ENCODE results near the gene STN1.
"Not testable (repeated sequence)": the region's sequence is repeated elsewhere in the genome, so short reads cannot be mapped to it uniquely, and the experiment has no call there.

The STN1 gene

GRCh38 chr10:103850572-103850895 lies 67.5 kb downstream of the STN1 start:
- POLR2A ChIA-PET, result no interaction called here

GRCh38 chr10:103849880-103850571 lies 68.0 kb downstream of the STN1 start:
- no peak for DNase-seq (ENCODE audit: extremely low spot score)

More at GRCh38 chr10:103850572-103850895, 67.5 kb downstream of the STN1 start:
- no peak for DNase-seq (ENCODE audit: extremely low spot score)
- CTCF ChIA-PET, result no interaction called here
- no peak for TF ChIP-seq CTCF (IDR thresholded peaks at IDR 0.05; ENCODE audit: control extremely low read depth, extremely low read depth, low read depth, missing control alignments)

GRCh38 chr10:103849212-103849877 lies 68.6 kb downstream of the STN1 start:
- POLR2A ChIA-PET, result no interaction called here
- no peak for TF ChIP-seq CTCF (IDR thresholded peaks at IDR 0.05; ENCODE audit: control extremely low read depth, extremely low read depth, low read depth, missing control alignments)
- no peak for DNase-seq (ENCODE audit: extremely low spot score)
- CTCF ChIA-PET, result interaction anchor here (1.0 to 2.6 kb wide), 5 partner anchors 68 to 136 kb away, joined by 3 to 12 read pairs (median 4); no protein-coding TSS in a partner anchor

More at GRCh38 chr10:103849880-103850571, 68.0 kb downstream of the STN1 start:
- TF ChIP-seq CTCF (IDR thresholded peaks at IDR 0.05; ENCODE audit: control extremely low read depth, extremely low read depth, low read depth, missing control alignments), result no peak
- POLR2A ChIA-PET, result no interaction called here
- CTCF ChIA-PET, result no interaction called here

- no peak for DNase-seq (ENCODE audit: extremely low spot score)
- POLR2A ChIA-PET, result interaction anchor here (0.6 kb wide), 1 partner anchor 18 kb away, joined by 5 read pairs; no protein-coding TSS in a partner anchor
- CTCF ChIA-PET, result interaction anchor here (0.7 to 2.6 kb wide), 9 partner anchors 10 to 153 kb away, joined by 3 to 12 read pairs (median 4); no protein-coding TSS in a partner anchor
- TF ChIP-seq CTCF (IDR thresholded peaks at IDR 0.05; ENCODE audit: control extremely low read depth, extremely low read depth, low read depth, missing control alignments), result no peak
Measured at GRCh38 chr10:103847909-103848468, 70.0 kb downstream of the STN1 start.

- ChIA-PET CTCF (interaction anchor here (0.6 to 2.6 kb wide), 7 partner anchors 10 to 432 kb away, joined by 3 to 12 read pairs (median 6); no protein-coding TSS in a partner anchor), POLR2A (no interaction called here)
- TF ChIP-seq CTCF (IDR thresholded peaks at IDR 0.05; ENCODE audit: control extremely low read depth, extremely low read depth, low read depth, missing control alignments), result no peak
- DNase-seq (ENCODE audit: extremely low spot score), result no peak
Measured at GRCh38 chr10:103847346-103847745, 70.6 kb downstream of the STN1 start.

- ChIA-PET POLR2A (no interaction called here), CTCF (interaction anchor here (2.3 kb wide), 1 partner anchor 42 kb away, joined by 7 read pairs; no protein-coding TSS in a partner anchor)
- TF ChIP-seq CTCF (IDR thresholded peaks at IDR 0.05; ENCODE audit: control extremely low read depth, extremely low read depth, low read depth, missing control alignments), result no peak
- DNase-seq (ENCODE audit: extremely low spot score), result peak; percentile 44
Measured at GRCh38 chr10:103845972-103846371, 72.0 kb downstream of the STN1 start.

- POLR2A ChIA-PET; DNase-seq (ENCODE audit: extremely low spot score): not testable (repeated sequence)
- CTCF ChIA-PET, result interaction anchor here (2.3 kb wide), 1 partner anchor 43 kb away, joined by 7 read pairs; no protein-coding TSS in a partner anchor
Measured at GRCh38 chr10:103845346-103845745, 72.6 kb downstream of the STN1 start.
